ENCODE data around the gene SCCPDH.

The SCCPDH gene

DNA sequence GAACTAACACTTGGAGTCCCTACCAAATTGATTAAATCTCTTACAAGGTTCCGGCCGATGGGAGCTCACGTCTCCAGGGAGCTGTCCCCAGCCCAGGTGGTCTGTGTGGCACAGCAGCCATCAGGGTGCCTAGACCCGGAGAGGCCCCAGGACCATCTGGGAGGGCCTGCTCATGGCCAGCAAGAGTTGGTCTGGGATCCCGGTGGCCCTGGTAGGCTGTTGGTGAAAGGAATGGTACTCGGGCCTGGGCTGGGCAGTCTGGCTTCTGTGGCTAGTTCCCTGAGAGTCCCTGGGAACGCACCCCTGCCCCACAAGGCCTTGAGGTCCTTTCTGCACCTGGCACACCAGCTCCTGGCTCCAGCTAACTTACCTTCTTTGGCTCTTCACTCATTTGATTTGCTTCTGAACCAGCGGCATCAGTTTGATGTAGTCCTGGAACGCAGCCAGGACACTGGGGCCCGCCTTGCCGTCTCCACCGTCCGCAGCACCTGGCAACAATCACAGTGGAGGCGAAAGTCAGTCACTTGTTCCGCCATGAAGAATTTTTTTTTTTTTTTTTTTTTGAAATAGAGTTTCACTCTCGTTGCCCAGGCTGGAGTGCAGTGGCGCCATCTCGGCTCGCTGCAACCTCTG is 62.5 kb downstream of the SCCPDH start:
- DNase-seq: no peak

DNA sequence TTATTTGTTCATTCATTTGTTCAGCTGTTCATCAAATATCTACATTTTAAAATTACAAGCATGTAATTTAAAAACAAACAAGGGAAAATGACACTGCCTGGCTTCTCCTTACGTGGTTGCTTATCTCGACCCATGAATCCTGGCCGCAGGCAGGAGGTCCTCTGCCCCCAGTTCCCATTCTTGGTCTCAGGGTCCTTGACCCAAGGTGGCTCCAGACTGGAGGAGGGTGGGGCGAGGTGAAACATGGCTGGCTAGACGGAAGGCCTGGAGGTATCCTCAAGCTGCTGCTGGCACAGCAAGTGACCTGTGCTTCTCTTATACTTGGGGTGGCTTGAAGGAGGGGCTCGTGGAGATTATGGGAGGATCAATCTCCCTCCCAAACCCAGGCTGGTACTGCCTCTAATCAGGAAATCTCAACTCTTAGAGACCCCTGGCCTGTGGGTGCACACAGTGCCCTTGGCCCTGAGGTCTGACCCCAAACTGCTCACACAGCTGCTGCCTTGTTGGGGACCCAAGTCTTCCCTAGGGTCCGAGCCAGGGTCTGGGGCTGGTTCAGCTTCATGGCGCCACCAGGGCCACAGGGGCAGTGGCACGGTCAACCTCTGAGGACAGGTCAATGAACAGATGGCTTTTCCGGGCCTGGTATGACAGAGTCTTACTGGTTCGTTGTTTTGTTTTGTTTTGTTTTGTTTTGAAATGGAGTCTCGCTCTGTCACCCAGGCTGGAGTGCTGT is 63.7 kb downstream of the SCCPDH start:
- DNase-seq: no peak

DNA sequence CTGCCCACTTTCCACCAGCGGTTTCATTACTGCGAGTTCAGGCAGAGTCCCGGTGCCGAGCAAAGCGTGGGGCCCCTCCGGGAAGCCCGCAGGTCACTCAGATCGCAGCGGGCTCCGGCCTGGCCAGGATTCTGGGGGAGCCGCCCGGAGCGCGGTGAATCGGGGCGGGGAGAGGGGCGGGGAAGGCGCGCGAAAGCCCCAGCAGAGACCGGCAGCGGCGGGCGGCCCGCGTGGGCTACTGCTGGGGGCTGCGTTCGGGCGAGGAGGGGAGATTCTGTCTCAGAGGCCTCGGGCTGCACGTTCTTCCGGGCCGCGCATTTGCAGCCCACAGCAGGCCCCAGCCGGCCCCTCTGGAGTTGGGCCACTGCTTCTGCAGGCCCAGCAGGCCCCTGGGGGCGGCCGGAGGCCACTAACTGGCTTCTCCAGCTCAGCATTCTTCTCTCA is 64.7 kb downstream of the SCCPDH start:
- no peak for DNase-seq

DNA sequence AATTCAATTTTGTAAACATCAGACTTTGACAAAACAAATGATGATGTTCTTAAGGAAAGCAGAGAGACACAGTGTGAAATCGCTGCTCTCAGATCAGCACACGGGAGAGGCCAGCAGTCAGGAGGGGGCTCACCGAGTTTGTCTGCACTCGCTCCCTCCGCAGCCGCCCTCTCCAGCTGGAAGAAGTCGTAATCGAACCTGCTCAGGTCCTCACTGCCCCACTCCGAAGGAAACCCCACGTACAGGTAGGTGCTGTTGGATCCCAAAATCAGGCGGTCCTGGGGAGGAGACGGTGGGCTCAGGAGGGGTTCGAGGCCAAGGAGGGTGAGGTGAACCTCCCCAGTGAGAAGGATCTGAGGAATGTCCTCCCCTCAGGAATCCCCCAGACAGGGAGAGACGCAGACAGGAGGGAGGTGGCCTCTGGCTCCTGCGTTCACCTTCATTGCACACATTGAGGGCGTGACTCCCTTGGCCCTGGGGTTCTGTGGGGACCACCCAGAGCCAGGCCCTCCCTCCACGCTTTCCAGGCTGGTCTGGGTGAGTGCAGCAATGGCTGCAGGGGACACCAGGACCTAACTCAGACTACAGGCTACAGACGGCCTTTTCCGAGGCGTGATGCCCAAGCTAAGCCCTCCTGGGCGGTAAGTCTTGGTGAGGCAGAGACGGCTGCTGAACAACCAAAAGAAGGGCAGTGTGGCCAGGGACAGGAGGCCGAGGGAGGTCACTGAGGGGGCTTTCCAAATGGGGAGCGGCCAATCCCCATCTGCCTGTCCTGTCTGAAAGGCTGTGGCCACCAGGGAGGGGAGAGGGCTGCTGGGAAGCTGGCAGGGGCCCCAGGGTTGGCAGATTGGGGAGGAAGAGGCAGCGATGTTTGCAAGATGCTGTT is 65.5 kb downstream of the SCCPDH start:
- DNase-seq: no peak

DNA sequence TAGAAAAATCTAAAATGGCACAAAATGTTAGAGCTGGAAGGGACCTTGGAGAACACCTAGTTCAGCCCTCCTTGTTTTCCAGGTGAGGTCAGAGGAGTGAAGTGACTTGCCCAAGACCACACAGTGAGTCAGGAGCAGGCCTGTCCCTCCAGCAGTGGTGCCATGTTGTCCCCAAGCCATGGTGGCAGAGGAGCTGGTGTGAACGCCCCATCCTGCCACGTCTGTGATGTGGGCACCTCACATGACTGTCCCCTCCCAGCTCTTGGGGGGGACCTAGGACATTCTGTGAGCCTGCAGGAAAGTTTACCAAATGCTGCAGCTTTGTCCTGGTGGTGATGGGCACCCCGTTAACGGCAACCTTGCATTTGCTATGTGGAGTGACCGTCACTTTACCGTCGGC is 66.2 kb downstream of the SCCPDH start:
- no peak for DNase-seq

DNA sequence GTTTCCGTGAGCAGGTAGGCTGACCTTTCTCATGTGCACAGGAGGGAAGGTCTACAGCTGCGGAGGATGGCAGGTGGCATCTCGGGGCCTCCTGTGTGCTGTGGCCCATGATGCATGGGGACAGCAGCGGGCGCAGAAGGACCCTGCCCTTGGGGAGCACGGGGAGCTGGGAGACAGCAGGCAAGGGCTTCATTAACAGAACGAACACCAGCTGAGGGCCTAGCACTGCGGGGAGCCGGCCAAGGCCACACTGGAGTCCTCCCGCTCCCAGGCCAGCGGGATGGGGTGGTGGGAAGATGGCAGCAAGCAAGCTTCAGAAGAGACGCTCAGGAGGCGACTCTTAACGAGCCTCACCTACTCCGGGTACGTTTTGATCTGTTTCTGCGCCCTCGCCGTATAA is 66.6 kb downstream of the SCCPDH start:
- no peak for DNase-seq

DNA sequence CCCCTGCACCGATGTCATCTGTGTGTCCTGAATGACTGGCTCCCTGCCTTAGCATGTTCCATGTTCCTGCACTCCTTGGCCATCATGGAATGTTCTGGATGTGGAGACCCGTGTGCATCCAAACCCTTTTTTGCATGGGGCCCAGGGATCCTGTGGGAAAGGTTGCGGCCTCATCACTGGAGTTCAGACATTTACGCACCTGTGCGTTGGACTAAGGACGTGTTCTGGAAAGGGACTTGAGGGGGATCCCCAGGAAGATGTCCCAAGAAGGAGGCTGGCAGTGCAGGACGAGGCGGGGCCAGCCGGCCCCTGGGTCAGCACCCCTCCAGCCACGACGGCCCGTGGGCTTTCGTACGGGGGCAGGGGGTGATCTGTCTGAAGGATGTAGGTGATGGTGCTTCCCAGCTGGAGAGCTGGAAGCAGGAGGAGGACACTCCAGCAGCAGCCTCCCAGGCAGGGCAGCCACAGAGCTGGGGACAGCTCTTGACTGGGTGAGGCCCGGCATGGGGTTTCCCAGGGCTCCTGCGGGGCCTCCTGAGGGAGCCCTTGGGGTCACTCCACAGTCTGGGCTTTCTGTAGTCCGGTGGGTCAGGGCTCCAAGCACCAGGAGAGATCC is 67.2 kb downstream of the SCCPDH start:
- no peak for DNase-seq

DNA sequence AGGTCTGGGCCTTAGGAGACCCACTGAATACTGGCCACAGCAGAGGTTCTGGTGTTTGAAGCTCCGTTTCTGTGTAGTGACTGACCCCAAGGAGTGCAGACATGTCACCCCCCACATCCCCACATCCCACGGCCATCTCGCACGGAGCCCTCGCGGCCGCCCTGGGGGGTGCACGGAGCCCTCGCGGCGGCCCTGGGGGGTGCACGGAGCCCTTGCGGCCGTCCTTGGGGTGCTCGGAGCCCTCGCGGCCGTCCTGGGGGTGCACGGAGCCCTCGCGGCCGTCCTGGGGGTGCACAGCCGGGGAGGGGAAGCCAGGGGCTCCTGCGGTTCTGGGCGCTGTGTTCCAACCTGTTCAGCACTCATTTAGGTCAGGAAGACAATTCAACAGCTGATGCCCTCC is 68.4 kb downstream of the SCCPDH start:
- DNase-seq: no peak

DNA sequence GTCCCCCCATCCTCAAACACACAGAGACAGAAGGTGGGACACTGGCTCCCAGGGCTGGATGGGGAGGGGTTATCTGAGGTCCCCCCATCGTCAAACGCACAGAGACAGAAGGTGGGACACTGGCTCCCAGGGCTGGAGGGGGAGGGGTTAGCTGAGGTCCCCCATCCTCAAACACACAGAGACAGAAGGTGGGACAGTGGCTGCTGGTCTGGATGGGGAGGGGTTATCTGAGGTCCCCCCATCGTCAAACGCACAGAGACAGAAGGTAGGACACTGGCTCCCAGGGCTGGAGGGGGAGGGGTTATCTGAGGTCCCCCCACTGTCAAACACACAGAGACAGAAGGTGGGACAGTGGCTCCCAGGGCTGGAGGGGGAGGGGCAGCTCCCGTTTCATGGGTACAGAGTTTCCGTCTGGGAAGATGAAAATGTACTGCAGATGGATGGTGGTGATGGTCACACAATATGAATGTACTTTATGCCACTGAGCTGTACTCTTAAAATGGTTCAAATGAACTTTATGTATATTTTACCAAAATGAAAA is 69.2 kb downstream of the SCCPDH start:
- DNase-seq: no peak

DNA sequence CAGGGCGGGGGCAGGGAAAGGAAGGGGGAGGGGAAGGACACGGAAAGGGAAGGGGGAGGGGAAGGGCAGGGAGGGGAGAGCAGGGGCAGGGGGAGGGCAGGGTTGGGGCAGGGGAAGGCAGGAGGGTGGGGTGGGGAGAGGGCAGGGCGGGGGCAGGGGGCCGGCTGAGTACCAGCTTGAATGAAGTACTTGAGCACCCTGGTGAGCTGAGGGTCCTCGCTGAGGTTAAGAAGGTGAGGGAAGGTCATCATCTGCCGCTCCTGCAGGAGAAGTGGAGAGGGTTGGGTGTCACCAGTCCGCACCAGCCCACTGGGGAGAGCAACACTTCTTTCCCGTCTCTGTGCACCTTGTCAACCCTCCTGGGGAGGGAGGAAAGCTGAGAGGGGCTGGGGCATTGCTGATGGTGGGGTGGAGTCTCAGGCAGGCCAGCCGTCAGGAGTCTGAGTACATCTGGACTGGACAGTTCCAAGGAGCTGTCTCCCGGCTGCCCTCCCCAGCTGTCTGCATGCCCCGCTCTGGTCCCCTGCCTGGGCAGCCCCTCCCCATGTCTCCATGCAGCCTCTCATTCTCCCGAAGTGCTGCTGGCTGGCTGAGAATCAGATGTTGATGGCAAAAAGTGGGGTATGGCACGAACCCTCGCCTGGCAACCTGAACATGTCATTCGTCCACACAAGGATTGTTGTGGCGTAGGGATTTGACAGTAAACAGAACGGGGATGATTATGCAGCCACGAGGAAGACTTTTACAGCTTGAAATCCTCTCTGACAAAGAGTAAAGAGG is 70.0 kb downstream of the SCCPDH start:
- DNase-seq: no peak

DNA sequence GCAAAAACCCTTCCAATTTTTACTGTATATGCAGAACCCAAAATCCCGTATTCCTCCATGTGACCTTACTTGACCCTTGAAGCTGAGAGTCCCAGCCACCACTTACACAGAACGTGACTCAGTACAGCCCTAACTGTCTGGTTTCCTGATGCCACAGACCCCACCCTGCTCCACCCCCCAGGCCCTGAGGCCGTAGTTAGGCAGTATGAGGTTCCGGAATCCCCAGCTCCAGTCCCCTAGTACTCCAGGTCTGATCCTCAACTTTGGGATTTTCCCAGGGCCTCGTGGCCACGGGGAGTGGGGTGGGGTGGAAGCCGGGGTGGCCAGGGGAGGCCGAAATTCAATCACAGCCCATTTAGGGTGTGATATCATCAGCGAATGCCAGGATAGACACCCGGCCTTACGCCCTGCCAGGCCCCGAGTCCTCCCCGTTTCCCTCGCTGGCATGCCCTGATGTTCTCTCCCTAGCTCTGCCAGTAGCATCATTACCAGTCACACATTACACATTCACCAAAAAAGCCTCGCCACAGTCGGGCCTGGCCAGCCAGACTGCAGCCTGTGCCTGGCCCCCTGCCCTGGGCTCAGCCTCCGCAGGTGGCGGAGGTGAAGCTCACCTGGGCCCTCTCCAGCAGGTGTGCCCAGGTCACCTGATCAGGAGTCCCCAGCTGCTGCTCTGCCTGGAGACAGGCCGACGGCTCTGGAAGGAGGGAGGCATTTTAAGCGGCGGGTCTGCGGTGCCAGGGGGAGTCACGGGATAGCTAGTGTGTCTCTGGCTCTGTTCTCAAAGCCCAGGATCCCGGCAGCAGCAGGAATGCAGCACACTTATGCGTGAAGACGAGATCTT is 70.8 kb downstream of the SCCPDH start:
- DNase-seq: no peak

DNA sequence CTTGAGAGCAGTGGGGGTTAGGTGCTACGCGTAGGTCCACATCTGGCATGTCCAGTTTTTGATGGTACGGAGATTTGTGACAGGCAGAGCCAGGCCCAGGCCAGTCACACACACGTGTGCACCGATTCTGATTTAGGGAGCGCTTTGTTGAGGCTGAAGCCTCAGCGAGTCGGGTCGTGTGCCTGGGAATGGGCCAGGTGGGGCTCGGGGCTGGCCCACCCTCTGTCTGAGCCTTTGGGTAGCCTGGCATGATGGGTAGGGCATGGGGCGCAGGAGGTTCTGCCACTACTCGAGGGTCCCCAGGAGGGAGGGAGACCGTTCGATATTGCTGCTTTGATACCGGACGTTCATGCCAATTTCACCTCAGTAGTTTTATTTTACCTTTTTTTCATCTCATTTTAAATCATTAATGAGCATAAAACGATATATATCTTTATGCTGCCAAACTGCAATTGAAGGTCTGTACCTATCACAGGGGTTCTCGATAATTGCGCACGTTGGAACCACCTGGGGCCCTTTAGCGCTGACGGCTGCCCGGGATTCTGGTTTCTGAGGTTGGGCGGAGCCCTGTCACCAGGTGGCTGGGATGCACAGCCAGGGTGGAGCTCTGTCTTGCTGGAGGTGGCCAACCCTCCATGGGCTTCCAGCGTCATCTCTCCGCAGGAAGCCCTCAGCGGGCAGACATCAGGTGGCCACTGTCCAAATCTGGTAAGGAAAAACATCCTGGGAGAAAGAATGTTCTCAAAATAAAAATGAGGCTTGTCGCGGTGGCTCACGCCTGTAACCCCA is 71.9 kb downstream of the SCCPDH start:
- no peak for DNase-seq

DNA sequence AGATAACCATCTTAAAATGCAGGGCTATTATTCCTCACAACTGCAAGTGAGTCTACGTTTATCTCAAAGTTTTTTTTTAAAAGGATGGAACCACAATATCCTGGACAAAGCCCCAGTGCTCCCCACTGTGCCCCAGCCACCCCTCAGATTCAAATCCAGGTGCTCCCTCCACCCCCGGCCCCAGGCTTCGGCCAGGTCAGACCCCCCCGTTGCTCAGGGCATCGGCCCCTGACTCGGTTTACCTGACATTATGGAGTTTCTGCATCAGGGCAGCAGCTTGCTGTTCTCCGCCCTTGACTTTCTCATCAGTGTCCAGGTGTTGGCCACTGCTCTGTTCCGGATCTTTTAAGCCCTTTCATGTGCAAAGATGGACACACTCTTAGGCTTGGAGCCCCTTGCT is 72.9 kb downstream of the SCCPDH start:
- DNase-seq: no peak

DNA sequence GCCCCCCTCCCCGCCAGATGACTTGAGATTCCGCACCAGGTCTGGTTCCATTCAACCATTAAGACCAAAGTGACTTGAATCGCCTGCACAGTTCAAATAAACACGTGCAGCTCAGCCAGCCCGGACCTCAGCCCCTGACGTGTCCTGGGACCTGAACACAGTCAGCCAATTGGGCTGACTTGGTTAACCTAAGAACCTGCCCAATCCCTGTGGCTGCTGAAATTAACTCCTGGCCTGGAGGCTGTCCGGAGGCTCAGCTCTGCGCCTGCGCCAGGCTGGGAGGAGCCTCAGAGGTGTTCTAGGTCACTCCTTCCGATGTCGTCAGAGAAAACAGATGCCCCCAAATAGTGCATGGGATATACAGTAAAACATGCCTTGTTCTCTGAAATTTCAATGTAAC is 73.4 kb downstream of the SCCPDH start:
- DNase-seq: no peak

DNA sequence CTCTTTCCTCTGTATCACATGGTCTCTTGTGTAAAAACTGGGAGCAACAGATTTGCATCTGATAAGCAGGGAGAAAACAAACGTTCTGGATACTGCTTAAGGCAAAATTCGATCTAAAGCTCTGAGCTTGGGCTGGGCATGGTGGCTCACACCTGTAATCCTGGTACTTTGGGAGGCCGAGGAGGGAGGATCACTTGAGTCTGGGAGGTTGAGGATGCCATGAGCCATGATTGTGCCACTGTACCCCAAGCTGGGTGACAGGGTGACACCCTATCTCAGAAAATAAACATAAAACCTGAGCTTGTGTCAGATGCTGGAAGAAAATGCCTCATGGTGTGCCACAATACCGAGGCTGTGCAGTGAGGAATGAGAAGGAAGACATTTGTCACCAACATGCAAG is 73.9 kb downstream of the SCCPDH start:
- no peak for DNase-seq

DNA sequence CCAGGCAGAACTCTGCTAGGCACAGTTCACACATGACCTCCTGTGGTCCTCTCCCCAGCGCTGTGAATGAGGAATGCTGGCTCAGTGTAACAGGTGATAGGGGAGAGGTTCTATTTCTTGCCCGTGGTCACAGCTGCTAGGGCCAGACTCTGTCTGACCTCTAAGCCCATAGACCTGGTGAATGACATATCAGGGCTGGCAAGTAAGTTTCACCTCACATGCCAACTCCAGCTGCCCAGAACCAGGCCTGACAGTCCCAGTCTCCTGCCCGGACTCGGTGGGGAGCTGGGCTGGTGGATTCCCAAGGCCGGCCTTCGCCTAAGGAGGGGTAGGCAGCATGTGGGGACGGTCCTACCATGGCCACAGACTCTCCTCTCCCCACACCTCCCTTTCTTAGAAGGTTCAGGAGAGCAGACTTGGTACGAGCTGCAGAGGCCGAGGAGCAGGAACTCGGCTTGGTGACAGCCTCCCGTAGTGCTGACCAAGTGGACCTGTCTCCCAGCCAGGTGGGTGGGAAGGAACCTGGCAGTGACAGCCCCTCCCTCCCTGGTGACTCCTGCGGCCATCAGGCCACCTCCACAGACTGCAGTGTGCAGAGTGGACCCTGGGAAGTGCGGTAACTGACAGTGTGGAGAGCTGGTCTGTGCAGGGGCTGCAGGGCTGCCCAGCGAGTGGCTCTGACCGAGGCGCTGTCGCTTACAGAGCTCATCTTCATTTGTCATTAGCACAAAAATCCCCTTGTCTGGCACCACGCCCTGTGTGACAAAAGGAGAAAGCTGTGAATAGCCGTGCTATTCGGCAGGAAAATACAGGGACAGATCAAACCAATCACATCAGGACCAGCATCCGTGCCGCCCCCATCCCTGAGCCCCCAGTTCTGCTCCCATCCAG is 74.6 kb downstream of the SCCPDH start:
- no peak for DNase-seq

DNA sequence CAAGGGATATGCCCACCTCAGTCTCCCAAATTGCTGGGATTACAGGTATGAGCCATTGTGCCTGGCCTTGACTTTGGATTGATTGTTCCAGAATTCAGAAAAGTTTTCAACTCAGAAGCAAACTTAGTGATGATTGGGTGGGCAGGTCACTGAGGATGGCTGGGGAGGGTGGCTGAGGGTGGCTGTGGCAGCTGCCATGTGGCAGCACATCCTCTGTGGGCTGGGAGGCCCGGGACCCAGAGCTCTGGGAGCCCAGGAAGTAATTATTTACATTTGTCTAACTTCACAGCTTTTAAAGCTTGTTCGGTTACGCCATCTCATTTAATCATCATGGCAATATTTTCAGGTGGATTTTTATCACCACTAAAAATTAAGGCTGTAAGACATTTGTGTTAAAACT is 76.1 kb downstream of the SCCPDH start:
- DNase-seq: no peak

DNA sequence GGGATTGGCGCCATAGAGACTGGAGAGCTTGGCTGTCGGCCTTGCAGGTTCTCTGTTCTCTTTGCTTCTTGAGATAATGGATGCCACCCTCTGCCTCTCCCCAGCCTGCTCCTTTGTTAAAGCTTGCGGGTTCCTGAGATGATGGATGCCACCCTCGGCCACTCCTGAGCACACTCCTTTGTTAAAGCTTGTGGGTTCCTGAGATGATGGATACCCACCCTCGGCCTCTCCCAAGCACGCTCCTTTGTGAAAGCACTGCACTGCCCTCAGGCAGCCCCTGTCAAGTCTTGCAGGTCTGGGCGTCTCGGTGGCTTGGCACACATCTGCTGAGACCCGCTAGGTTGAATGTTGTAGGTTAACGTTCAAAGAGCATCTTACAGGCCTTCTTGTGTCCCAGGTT is 76.5 kb downstream of the SCCPDH start:
- no peak for DNase-seq
